ENCODE data around the gene SHC1. TPM values are rescaled to one million over a fixed set of nuclear protein-coding genes. Genes with fewer than 3 reads are reported as not detected.

SHC1 gene
- total and polyA plus RNA-seq, 2 experiments from 2014 or later, result 117 to 211 TPM

DNA sequence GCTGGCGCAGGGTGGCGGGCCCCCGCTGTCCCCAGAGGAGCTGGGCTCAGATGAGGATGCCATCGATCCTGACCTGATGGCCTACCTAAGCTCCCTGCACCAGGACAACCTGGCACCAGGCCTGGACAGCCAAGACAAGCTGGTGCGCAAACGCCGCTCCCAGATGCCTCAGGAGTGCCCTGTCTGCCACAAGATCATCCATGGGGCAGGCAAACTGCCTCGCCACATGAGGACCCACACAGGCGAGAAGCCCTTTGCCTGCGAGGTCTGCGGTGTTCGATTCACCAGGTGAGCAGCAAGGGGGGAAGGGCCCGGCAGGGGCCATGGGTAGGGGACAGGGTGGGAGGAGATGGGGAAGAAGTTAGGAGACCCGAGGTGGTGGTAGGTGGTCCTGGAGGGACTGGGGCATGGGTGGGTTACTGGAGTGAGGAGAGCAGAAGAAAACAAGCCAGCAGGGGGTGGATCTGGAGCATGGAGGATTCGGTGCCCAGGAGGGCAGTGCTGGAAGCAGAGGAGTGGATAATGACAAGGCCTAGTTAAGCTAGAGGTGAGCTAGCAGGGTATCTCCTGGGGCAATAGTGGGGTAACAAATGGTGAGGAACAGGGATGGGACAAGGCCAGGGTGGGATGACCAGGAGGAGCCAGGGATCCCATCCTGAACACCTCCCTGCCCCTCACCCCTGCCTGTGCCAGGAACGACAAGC, 45.1 kb upstream of the SHC1 start:
- Mint-ChIP-seq H3K4me1 (peaks cover 56% of the 10 kb centered on the region), H3K9me3 (no peaks in the 10 kb centered on the region), H3K36me3 (ENCODE audit: low read depth) (peaks cover 34% of the 10 kb centered on the region), H3K27me3 (ENCODE audit: insufficient read depth, low read depth, poor library complexity) (peaks cover 22% of the 10 kb centered on the region), H3K4me3 (no peak overlapping the region), H3K27ac (peak overlapping the region; percentile 82)
- Histone ChIP-seq H3K4me3 (no peak overlapping the region), H2AFZ (no peak overlapping the region), H3K9me2 (ENCODE audit: insufficient read depth) (no peaks in the 10 kb centered on the region), H4K20me1 (replicated peaks; ENCODE audit: insufficient read depth) (peaks cover 6% of the 10 kb centered on the region; the same call in 1 of the 2 replicates), H3K27me3 (ENCODE audit: insufficient read depth) (no peaks in the 10 kb centered on the region), H3F3A (replicated peaks; ENCODE audit: low read depth) (0 out of 2 replicates have a peak, but pooled peaks cover 3% of the 10 kb centered on the region), H3K27ac (ENCODE audit: low read depth) (no peak overlapping the region), H3K4me2 (no peak overlapping the region), H3K4me1 (ENCODE audit: insufficient read depth) (peaks cover 33% of the 10 kb centered on the region), H3K79me2 (replicated peaks; ENCODE audit: insufficient read depth) (peaks cover 5% of the 10 kb centered on the region), H3K36me3 (ENCODE audit: insufficient read depth) (no peaks in the 10 kb centered on the region)
- ATAC-seq (no peak), DNase-seq (ENCODE audit: low spot score) (no peak)
- no peak for TF ChIP-seq STAT1 (IDR thresholded peaks at IDR 0.05; ENCODE audit: unreplicated experiment)
- no peak for TF ChIP-seq EZH2 (IDR thresholded peaks at IDR 0.05; ENCODE audit: low read depth, unreplicated experiment)
- TF ChIP-seq, protein P1, sequence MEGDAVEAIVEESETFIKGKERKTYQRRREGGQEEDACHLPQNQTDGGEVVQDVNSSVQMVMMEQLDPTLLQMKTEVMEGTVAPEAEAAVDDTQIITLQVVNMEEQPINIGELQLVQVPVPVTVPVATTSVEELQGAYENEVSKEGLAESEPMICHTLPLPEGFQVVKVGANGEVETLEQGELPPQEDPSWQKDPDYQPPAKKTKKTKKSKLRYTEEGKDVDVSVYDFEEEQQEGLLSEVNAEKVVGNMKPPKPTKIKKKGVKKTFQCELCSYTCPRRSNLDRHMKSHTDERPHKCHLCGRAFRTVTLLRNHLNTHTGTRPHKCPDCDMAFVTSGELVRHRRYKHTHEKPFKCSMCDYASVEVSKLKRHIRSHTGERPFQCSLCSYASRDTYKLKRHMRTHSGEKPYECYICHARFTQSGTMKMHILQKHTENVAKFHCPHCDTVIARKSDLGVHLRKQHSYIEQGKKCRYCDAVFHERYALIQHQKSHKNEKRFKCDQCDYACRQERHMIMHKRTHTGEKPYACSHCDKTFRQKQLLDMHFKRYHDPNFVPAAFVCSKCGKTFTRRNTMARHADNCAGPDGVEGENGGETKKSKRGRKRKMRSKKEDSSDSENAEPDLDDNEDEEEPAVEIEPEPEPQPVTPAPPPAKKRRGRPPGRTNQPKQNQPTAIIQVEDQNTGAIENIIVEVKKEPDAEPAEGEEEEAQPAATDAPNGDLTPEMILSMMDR (conservative IDR thresholded peaks at IDR 0.05; ENCODE audit: low read depth in 2 of 2), result no peak
- no peak for TF ChIP-seq NANOG (IDR thresholded peaks at IDR 0.05; ENCODE audit: borderline replicate concordance)
- TF ChIP-seq, protein P2, sequence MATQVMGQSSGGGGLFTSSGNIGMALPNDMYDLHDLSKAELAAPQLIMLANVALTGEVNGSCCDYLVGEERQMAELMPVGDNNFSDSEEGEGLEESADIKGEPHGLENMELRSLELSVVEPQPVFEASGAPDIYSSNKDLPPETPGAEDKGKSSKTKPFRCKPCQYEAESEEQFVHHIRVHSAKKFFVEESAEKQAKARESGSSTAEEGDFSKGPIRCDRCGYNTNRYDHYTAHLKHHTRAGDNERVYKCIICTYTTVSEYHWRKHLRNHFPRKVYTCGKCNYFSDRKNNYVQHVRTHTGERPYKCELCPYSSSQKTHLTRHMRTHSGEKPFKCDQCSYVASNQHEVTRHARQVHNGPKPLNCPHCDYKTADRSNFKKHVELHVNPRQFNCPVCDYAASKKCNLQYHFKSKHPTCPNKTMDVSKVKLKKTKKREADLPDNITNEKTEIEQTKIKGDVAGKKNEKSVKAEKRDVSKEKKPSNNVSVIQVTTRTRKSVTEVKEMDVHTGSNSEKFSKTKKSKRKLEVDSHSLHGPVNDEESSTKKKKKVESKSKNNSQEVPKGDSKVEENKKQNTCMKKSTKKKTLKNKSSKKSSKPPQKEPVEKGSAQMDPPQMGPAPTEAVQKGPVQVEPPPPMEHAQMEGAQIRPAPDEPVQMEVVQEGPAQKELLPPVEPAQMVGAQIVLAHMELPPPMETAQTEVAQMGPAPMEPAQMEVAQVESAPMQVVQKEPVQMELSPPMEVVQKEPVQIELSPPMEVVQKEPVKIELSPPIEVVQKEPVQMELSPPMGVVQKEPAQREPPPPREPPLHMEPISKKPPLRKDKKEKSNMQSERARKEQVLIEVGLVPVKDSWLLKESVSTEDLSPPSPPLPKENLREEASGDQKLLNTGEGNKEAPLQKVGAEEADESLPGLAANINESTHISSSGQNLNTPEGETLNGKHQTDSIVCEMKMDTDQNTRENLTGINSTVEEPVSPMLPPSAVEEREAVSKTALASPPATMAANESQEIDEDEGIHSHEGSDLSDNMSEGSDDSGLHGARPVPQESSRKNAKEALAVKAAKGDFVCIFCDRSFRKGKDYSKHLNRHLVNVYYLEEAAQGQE (IDR thresholded peaks at IDR 0.05; ENCODE audit: unreplicated experiment), result no peak
- TF ChIP-seq, protein P3, sequence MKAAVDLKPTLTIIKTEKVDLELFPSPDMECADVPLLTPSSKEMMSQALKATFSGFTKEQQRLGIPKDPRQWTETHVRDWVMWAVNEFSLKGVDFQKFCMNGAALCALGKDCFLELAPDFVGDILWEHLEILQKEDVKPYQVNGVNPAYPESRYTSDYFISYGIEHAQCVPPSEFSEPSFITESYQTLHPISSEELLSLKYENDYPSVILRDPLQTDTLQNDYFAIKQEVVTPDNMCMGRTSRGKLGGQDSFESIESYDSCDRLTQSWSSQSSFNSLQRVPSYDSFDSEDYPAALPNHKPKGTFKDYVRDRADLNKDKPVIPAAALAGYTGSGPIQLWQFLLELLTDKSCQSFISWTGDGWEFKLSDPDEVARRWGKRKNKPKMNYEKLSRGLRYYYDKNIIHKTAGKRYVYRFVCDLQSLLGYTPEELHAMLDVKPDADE (IDR thresholded peaks at IDR 0.05), result no peak
- no peak for TF ChIP-seq EZH2phosphoT487 (IDR thresholded peaks at IDR 0.05; ENCODE audit: unreplicated experiment)
